Liver (tissue), 3 donors: ENCODE results near the gene TMEM186.

Experiments used
- CTCF ChIP-seq: fragments of 150-350 bp; IDR thresholded peaks from 2 replicates; pipeline ENCODE4 v1.5.1; 2017; ENCODE audit warnings: improper control_type of control experiment, low read depth, low read length; ENCODE audit not compliant: missing input control
- GABPA ChIP-seq, 2 donors: IDR thresholded peaks in 1 of 2; conservative IDR thresholded peaks in 1 of 2; 2 replicates each; pipeline ENCODE4 v1.6.1; 2016; ENCODE audit warnings: antibody characterized with exemption in 2 of 2, mild to moderate bottlenecking in 1 of 2, moderate library complexity in 1 of 2
- HNF4A ChIP-seq, 2 donors: conservative IDR thresholded peaks; 2 replicates each; pipeline ENCODE4 v1.6.1; 2016; ENCODE audit warnings: antibody characterized with exemption in 2 of 2, mild to moderate bottlenecking in 2 of 2
- MAX ChIP-seq: IDR thresholded peaks from 2 replicates; pipeline ENCODE4 v1.6.1; 2016; ENCODE audit warnings: antibody characterized with exemption
- NR2F2 ChIP-seq: IDR thresholded peaks from 2 replicates; pipeline ENCODE4 v1.6.1; 2016; ENCODE audit warnings: antibody characterized with exemption
- RAD21 ChIP-seq, 2 donors: IDR thresholded peaks; 2 replicates each; pipeline ENCODE4 v1.6.1; 2016; ENCODE audit warnings: antibody characterized with exemption in 2 of 2, mild to moderate bottlenecking in 2 of 2
- REST ChIP-seq: IDR thresholded peaks from 2 replicates; pipeline ENCODE4 v1.6.1; 2016; ENCODE audit warnings: antibody characterized with exemption, mild to moderate bottlenecking
- RXRA ChIP-seq, 2 donors: IDR thresholded peaks; 2 replicates each; pipeline ENCODE4 v1.6.1; 2017 to 2018; ENCODE audit warnings: antibody characterized with exemption in 2 of 2, mild to moderate bottlenecking in 1 of 2
- SP1 ChIP-seq: IDR thresholded peaks from 2 replicates; pipeline ENCODE4 v1.6.1; 2018; ENCODE audit warnings: antibody characterized with exemption, mild to moderate bottlenecking
- YY1 ChIP-seq: IDR thresholded peaks from 2 replicates; pipeline ENCODE4 v1.6.1; 2016; ENCODE audit warnings: antibody characterized with exemption, mild to moderate bottlenecking
- TF ChIP-seq, protein P1 (sequence below): IDR thresholded peaks from 2 replicates; pipeline ENCODE4 v1.6.1; 2016; ENCODE audit warnings: antibody characterized with exemption
- donor health status: healthy.
- donor health status: healthy.

DNA sequence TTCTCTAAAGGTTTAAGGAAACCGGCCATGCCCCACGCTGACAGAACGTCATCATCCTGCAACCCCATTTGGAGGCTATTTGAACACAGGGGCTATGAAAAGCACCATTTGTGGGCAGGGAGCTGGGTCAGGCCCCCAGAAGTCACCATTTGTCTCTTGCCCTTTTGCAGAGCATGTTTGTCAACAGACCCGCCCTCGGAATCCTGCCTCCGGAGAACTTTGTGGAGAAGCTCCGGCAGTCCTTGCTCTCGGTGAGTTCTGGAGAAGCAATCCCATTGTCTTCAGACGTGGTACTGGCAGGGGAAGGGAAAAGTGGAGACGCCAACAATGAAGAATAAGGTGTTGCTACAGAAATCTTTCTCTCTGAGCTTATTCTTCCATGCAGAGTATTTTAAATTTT is 33.5 kb downstream of the TMEM186 start:
- TF ChIP-seq SP1 (no peak), CTCF (no peak), MAX (no peak), REST (no peak), YY1 (no peak), HNF4A (conservative IDR thresholded peaks at IDR 0.05) (no peak), RAD21 (IDR thresholded peaks at IDR 0.05) (no peak), RXRA (IDR thresholded peaks at IDR 0.05) (no peak), GABPA (IDR thresholded peaks at IDR 0.05 in 1 of 2, conservative IDR thresholded peaks at IDR 0.05 in 1 of 2) (no peak), NR2F2 (no peak)
- TF ChIP-seq, protein P1, sequence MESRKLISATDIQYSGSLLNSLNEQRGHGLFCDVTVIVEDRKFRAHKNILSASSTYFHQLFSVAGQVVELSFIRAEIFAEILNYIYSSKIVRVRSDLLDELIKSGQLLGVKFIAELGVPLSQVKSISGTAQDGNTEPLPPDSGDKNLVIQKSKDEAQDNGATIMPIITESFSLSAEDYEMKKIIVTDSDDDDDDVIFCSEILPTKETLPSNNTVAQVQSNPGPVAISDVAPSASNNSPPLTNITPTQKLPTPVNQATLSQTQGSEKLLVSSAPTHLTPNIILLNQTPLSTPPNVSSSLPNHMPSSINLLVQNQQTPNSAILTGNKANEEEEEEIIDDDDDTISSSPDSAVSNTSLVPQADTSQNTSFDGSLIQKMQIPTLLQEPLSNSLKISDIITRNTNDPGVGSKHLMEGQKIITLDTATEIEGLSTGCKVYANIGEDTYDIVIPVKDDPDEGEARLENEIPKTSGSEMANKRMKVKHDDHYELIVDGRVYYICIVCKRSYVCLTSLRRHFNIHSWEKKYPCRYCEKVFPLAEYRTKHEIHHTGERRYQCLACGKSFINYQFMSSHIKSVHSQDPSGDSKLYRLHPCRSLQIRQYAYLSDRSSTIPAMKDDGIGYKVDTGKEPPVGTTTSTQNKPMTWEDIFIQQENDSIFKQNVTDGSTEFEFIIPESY, result no peak
